Kidney glomerular epithelial cell (primary cell): Measurements from ENCODE around the gene RAB29.
"Not testable (repeated sequence)": the region's sequence is repeated elsewhere in the genome, so short reads cannot be mapped to it uniquely, and the experiment has no call there.

ENCODE experiments used
- DNase-seq: peaks from one replicate; lab custom pipeline; 2025; lab: John Stamatoyannopoulos, UW

Gene RAB29

DNA sequence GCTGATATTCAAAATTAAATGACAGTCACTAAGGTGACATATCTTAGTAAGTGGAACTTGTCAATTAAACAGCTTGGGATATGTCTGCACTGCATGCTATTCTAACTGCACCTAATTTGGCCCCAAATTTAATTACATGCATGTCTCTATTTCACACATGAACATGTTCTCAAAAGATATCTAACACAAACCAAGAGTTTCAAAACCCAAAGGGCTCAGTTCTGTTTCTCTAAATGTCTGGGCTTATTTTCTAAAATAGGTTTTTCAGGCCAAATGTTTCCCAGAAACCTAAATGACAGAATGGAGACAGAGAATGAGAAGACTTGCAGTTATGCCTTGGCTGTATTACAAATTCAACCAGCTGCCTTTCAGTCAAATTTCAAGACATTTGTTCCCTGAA is 11.3 kb downstream of the RAB29 start:
- no peak for DNase-seq

DNA sequence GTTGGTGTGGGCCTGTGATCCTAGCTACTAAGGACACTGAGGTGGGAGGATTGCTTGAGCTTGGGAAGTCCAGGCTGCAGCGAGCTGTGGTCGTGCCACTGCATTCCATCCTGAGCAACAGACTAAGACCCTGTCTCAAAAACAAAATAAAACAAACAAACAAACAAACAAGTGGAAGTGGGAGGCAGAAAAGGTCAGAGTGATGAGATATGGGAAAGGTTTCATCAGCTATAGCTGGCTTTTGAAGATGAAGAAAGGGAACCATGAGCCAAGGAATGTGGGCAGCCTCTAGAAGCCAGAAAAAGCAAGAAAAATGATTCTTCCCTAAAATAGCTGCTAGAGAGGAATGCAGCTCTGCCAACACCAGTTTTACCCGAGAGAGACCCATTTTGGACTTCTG is 14.7 kb downstream of the RAB29 start:
- DNase-seq: no peak

DNA sequence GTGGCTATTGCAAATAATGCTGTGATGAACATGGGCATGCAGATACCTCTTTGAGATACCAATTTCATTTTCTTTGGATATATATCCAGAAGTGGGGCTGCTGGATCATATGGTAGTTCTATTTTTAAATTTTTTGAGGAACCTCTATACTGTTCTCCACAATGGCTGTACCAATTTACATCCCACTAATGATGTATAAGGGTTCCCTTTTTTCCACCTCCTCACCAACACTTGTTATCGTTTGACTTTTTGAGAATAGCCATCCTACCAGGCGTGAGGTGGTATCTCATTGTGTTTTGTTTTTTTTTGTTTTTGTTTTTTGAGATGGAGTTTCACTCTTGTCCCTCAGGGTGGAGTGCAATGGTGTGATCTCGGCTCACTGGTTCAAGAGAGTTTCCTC is 18.7 kb downstream of the RAB29 start:
- DNase-seq: no peak

DNA sequence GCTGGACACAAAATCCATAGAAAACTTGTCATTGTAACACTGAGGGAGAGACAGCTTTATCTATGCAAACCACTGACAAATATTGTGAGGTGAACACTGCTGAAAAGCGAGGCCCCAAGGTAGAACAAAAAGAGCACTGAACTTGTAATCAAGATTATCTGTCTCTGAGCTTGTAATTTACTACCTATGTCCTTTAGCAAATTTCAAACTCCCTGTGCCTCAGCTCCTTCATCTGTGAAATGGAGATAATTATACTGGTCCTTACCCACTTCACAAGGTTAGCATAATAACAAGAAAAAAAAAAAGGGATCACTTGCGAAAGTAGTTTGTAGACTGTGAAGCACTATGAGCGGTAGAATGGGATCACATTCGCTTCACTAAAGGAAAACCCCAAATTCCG is 20.4 kb downstream of the RAB29 start:
- DNase-seq: no peak

DNA sequence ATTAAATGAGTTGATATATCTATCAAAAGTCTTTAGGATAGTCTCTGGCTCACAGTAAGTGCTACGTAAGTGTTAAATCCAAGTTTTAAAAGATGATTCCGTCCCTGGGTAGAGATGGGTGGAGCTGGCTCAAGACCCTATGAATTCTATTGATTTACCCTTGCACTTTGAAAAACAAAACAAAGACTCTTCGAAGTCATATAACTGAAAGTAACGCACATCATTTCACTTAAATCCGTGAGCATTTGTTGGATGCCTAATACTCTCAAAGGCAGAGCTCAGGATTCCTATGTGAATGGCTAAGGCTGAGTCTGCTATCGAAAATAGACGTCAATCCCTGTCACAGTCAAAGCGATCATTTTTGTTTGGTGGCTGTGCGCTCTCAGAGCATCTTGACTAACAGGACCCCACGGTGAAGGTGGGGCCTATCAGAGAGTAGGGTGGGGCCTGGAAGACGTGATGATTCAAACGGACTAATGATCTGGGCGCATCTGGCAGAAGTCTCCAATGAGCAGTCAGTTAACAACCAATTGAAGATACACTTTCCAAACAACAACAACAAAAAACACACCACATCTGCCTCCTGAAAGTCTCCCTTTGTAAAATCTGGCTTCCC is 24.1 kb downstream of the RAB29 start:
- DNase-seq: no peak

DNA sequence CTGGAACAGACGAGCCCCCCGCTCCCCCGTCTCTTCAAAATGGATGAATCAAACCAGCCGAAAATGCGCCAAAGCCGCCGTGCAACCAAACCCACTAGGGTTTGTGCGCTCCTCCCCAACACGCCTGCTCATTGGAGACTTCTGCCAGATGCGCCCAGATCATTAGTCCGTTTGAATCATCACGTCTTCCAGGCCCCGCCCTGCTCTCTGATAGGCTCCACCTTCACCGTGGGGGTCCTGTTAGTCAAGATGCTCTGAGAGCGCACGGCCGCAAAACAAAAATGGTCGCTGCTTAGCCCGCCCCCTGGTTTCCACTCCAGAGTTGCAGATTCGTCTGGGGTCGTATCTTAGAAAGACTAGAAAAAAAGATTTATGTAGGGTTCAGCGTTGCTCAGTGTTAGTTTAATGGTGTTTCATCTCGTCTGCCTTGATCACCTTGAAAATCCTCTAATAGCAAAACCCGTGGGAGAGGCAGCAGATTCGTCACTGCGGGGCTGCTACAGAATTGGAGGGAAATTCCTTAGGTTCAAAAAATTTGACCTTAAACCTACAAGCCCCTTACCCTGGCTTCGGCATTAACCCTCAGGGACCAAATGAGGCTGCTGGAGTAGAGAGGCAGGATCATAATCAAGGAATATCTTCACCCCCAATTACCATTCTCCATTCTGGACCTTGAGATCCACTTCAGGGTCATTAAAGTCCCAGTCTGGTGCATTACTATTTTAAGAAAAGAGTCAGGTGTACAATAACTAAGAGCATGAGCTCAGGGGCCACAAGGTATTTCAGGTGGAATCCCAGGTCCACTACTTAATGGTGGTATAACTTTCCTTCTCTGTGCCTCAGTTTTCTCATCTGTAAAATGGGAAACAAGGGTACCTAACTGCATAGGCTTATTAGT is 24.9 kb downstream of the RAB29 start, which contains the start of gene NUCKS1:
NUCKS1 (minus strand) TSS at position 45 of the 898 bp plus-strand sequence. CDS start 209 bp downstream, outside the sequence.
- DNase-seq: peak; percentile 97

DNA sequence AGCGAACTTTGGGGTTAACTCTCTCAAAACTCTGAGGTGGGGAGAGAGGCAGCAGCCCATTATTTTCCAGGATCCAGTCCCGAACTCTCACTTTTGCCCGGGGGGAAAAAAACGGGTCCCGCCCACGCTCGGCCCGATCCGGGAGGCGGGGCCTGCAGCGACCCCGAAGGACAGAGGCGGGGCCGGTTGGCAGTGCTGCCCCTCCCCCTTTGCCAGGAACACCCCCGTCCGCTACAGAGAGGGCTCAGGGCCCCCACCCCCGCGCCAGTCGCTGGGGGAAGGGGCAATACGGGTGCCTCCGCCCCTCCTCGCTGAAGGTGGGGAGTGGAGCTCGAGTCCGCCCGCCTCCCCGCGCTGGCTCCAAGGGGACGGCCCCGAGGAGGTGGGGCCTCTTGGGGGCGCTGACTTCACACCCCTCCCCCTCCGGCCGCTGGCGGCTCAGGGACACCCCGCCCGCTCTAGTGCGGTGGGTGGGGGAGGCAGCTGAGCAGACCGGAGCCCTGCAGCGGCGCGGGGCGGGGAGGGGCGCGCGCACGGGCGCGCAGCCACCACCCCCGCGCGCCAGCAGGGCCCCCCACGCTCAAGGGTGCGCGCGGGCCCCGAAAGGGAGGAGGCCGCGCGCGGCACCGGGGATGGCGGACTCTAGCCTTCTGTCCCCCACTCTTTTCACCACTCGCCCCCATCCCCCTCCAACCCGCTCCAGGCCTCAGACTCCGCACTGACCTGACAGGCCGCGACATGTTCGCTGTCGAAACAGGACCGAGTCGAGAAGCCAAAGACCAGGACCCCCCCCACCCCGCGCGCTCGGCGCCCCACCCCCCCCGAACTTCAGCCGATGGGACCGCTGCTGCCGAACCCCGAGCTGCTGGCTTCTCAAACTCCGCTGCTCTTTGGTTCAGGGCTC is 25.8 kb downstream of the RAB29 start:
- peak; percentile 89 for DNase-seq

DNA sequence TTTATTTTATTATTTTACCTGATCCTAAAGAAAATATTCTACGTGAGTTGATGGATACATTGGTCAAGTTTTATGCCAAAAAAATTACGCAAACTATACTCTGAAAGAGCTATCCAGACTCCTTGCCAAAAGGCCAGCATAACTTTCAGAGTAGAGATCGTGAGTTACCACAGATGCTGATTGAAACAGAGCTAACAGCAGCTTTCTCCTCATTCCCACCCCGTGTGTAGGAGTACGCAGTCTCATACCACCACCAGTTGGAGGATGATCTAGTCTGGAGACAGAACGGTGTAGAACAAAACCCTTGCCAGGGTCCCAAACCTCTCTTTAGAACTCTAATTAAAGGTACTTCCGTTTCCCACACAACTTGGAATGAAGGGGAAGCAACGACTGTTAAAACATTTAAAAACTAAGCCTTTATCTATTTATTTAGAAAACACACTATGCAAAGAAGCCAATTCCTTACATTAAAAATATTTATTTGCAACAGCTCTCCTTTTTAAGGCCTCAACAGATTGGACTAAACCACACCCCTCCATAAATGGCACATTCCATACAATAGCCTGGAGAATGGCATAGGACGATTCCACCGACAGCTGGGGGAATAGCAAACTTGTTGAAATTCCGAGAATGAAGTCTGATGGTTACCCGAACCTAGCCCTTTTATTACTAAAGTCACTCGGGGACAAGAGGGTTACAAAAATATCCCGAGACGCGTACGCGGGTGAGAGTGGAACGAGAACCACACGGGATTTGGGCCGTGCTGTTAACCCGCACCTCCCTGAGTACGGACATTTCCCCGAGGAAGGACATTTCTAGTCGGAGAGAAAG is 26.7 kb downstream of the RAB29 start:
- DNase-seq: peak; percentile 83

DNA sequence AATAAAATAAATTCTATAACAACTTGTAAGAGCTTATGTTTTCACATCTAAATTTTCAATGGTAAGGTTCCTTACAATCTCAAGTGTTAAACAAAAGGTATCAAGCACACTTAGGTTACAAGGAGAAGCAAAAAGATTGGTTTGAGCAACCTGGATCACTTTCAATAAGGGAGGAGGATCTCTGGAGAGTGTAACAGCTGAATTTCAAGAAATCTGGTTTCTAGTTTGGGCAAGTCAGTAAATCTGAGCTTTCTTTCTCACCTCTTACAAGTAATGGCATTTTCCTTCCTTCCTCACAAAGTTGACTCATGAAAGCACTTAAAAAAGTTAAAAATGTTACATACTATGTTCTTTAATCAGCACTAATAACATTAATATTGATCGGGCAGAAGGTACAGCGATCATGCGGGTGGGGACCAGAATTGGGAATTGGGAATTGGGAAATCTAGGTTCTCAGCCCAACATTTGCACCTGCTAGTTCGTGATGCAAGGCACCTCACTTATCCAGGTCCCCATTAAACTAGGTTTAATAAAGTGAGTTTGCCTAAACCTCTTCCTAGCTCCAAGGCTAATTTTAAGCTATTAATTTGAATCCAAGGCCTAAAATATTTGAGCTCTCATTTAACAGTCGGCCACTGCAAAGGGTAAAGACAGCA is 28.4 kb downstream of the RAB29 start:
- DNase-seq: no peak

DNA sequence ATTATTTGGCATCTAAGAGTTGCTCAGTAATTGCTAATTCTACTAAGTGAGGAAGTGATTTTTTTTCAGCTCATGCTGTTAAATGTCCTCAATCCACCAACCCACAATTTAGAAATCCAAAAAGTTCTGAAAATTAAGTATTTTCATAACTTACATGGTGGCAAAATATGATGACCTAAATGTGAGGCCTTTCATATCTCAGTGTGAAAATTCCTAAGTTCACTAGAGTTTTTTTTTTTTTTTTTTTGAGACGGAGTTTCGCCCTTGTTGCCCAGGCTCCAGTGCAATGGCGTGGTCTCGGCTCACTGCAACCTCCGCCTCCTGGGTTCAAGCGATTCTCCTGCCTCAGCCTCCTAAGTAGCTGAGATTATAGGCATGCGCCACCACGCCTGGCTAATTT is 30.9 kb downstream of the RAB29 start:
- DNase-seq: no peak

DNA sequence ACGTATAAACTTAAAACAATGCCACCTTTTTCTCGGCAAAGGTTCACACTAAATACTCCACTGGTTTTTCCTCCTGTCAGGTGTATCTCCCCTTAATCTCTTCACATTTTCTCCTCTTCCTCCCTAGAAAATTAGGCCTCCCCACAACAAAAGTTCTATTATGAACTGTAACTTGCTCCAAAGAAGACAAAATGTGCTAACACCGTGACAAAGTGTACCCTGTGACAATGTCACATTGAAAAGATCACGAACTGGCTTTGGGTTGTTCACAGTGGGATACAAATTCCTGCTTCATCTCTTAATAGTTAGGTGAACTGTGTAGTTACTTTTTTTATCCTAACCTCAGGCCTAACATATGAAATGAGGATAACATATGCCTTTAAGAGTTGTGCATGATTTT is 31.3 kb downstream of the RAB29 start:
- no peak for DNase-seq

DNA sequence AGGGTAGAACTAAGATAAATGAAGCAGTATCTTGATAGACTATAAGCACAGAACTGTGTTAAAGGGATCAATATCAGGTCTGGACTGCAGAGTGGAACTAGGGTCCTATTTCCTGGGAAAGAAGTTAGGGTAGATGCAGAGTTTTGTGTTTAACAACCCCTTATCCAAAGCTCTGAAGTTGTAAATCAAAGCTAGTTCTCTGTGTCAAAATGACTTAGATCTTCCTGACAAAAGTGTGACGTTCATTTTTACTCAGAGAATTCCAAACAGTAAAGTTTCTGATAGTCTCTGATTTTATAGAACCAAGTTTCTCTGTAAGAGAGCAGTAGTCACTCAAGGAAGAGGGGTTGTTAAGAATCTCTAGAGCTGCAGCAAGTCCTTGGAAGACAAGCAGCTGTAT is 33.6 kb downstream of the RAB29 start:
- no peak for DNase-seq

DNA sequence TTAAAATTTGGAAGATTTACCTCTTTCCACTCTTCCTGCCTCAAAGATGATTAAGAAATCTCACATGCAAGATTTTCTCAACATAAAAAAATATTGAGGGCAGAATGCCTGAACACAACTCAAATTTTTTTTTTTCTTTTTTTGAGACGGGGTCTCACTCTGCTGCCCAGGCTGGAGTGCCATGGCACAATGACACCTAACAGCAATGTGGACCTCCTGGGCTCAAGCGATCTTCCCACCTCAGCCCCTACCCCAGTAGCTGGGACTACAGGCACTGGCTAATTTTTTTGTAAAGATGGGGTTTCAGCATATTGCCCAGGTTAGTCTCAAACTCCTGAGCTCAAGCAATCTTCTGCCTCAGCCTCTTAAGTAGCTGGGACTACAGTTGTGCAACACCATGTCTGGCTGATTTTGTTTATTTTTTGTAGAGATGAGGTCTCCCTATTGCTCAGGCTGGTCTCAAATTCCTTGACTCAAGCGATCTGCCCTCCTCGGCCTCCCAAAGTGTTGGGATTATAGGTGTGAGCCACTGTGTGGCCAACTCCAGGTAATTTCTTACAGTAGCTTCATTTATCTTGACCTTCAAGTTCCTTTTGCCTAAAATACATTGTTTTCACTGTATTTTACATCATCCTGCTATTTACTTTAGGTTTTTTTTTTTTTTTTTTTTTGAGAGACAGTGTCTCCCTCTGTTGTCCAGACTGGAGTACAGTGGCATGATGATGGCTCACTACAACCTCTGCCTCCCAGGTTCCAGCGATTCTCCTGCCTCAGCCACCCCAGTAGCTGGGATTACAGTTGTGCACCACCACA is 35.7 kb downstream of the RAB29 start:
- no peak for DNase-seq

DNA sequence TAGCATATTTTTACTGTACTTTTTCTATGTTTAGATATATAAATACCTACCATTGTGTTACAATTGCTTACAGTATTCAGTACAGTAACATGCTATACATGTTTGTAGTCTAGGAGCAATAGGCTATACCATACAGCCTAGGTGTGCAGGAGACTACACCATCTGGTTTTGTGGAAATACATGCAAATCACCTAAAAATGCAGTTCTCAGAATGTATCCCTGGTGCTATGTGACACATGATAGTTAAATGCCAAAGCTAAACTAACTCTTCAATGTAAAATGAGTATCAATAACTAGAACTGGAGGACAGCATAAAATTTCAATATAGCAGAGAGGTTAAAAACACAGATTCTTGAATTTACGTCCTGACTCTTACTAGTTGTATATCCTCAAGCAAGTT is 40.1 kb downstream of the RAB29 start:
- no peak for DNase-seq

DNA sequence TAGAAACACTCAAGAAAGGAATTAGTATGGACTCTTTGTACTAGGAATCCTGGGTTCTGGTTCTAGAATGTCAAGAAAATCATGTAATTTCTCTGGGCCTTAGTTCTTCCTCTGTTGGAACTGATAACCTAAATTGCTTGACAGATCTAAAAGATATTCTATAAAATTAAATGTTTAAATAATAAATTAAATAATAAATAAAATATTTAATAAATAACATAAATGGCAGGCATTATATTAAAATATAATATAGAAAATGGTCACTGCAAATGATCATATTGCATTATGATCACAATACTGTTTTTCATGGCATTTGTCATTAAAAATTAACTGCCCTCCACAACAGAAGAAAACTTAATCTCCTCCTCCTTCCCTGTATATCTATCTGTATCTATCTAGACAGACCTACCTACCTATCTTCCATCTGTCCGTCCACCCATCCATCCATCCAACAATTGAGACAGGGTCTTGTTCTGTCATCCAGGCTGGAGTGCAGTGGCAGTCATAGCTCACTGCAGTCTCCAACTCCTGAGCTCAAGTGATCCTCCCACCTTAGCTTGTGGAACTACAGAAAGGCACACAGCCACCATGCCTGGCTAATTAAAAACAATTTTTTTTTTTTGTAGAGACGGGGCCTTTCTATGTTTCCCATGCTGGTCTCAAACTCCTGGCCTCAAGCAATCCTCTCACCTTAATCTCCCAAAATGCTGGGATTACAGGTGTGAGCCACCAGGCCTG is 41.7 kb downstream of the RAB29 start:
- DNase-seq: no peak

DNA sequence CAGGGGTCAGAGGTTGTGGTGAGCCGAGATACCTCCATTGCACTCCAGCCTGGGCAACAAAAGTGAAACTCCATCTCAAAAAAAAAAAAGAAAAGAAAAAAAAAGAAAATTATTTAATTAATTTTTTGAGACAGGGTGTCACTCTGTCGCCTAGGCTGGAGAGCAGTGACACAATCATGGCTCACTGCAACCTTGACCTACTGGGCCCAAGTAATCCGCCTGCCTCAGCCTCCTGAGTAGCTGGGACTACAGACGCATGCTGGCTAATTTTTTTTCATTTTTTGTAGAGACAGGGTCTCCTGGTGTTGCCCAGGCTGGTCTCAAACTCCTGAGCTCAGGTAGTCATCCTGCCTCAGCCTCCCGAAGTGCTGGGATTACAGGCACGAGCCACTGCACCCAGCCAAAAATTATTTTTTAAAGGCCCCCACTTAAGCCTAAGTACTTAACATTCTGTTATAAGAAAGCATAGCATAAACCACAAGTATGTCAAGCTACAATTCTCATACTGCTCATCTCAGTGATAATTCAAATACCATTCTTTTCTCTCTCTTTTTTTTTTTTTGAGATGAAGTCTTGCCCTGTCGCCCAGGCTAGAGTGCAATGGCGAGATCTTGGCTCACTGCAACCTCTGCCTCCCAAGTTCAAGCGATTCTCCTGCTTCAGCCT is 45.2 kb downstream of the RAB29 start:
- DNase-seq: no peak

DNA sequence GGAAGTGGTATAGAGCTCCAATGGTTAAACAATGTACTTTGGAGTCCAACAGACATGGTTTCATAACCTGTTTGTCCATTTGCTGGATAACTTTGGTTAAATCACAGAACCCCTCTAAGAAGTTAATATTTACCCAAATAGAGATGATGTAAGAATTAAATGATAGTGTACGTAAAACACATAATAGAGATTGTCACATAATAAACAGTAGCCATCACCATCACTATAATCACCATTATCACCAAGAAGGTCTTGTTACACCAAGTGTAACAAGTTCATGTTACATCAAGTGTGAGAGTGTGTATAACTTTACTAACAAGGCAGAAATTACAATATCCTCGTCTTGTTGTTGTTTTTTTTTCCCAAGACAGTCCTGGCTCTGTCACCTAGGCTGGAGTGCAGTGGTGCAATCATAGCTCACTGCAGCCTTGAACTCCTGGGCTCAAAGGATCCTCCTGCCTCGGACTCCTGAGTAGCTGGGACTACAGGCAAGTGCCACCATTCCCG is 48.6 kb downstream of the RAB29 start:
- no peak for DNase-seq

DNA sequence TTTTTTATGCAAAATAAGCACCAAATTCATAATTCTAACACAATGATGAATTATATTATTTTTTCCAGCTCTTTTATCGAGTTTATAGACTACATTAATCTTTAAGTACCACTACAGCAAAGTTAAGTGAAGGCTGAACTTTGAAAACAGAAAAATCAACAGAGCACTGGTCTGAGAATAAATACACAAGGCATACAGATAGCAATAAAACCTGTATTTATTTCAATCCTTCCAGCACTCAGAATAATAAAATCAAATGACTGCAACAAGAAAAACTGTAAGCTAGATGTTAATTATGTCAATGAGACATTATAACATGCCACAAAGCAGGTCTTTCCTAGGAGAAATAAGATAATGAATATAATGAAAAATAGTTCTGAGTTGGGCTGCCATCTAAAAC is 49.8 kb downstream of the RAB29 start:
- DNase-seq: no peak

DNA sequence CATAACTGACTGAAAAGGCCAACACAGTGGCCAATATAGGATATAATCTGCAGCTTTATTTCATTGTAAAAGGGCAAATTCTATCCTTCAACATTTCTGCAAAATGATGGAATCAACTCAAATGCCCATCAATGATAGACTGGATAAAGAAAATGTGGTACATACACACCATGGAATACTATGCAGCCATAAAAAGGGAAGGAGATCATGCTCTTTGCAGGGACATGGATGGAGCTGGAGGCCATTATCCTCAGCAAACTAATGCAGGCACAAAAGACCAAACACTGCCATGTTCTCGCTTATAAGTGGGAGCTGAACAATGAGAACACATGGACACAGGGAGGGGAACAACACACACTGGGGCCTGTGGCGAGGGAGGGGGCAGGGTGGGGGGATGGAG is 54.5 kb downstream of the RAB29 start:
- not testable (repeated sequence) for DNase-seq
